ENCODE results near the gene GALNT17.

The GALNT17 gene

DNA sequence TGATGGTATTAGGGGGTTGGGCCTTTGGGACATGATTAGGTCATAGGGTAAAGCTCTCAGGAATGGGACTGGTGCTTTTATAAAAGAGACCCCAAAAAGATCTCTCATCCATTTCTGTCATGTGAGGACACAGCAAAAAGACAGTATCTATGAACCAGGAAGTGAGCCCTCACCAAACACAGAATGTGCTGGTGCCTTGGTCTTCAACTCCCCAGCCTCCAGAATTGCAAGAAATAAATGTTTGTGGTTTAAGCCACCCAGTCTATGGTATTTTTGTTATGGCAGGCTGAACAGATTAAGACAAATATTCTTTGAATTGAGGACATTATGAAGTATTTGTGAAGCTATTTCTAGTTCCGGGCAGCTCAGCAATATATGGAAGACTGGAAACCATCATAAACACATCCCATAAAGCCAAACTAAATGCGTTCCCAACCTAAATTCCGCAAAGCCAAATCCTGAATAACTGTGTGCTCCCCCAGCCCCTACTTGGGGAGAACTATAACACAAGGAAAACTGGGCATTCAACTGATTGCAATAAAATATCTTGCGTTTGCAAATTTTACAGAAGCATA, 153.7 kb downstream of the GALNT17 start:
- Histone ChIP-seq H3K4me3 (ENCODE audit: low read length) (no peak overlapping the region), H3K9me3 (ENCODE audit: low read length) (no peaks in the 10 kb centered on the region), H3K27me3 (ENCODE audit: insufficient read depth, low read length) (no peaks in the 10 kb centered on the region), H2AFZ (ENCODE audit: low read depth, low read length) (no peak overlapping the region), H3K36me3 (ENCODE audit: insufficient read depth, low read length) (no peaks in the 10 kb centered on the region), H3K4me1 (ENCODE audit: insufficient read depth, low read length) (peaks cover 9% of the 10 kb centered on the region)

DNA sequence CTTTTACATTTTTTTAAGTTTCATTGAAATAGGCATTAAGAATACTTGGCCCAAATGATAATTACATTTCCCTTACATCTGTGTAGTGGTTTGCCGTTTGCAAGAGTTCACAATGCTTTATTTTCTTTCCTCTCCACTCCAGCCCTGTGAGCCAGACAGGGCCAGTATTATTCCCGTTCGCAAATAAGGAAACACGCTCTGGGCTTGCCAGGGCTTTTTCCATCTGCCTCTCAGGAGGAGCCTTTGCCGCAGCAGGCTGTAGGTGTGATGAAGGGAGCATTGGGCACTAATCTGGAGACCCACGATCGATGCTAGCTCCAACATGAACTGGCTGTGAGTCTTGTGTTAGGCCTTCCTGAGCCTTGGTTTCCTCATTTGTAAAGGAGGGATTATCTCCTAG, 154.4 kb downstream of the GALNT17 start:
- Histone ChIP-seq H3K4me3 (ENCODE audit: low read length) (no peak overlapping the region), H3K4me1 (ENCODE audit: insufficient read depth, low read length) (peaks cover 9% of the 10 kb centered on the region), H3K9me3 (ENCODE audit: low read length) (no peaks in the 10 kb centered on the region), H2AFZ (ENCODE audit: low read depth, low read length) (no peak overlapping the region), H3K27me3 (ENCODE audit: insufficient read depth, low read length) (no peaks in the 10 kb centered on the region), H3K36me3 (ENCODE audit: insufficient read depth, low read length) (no peaks in the 10 kb centered on the region)

DNA sequence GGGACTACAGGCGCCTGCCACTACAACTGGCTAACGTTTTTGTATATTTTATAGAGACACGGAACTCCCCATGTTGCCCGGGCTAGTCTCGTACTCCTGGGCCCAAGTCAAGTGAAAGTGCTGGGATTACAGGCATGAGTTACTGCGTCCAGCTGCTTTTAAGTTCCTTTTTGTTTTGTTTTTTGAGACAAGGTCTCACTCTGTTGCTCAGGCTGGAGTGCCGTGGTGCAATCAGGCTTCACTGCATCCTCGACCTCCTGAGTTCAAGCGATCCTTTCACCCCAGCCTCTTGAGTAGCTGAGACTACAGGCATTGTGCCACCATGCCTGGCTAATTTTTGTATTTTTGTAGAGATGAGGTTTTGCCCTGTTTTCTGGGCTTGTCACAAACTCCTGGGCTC, 155.0 kb downstream of the GALNT17 start:
- Histone ChIP-seq H3K27me3 (ENCODE audit: insufficient read depth, low read length) (no peaks in the 10 kb centered on the region), H3K4me1 (ENCODE audit: insufficient read depth, low read length) (peaks cover 9% of the 10 kb centered on the region), H3K36me3 (ENCODE audit: insufficient read depth, low read length) (no peaks in the 10 kb centered on the region), H2AFZ (ENCODE audit: low read depth, low read length) (no peak overlapping the region), H3K4me3 (ENCODE audit: low read length) (no peak overlapping the region), H3K9me3 (ENCODE audit: low read length) (no peaks in the 10 kb centered on the region)

DNA sequence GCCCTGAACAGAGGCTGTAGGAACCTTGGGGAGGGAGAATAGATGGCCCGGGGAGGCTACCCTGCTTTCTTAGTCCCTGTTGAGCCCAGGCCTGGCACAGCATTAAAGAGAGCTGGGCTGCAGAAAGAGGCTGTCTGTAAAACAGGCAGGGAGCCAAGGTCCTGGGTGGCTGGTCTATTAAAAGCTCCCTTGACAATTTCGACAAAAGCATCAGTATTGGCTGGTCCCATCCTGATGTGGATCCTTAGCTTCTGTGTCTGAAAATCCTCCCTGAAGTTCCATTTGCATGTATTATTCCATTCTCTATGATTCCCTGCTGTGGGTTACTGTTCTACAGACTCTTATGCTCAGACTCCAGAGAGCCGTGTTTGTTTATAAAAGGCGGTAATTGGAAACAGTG, 158.5 kb downstream of the GALNT17 start:
- Histone ChIP-seq H3K9me3 (ENCODE audit: low read length) (no peaks in the 10 kb centered on the region), H3K4me3 (ENCODE audit: low read length) (no peak overlapping the region), H3K36me3 (ENCODE audit: insufficient read depth, low read length) (no peaks in the 10 kb centered on the region), H3K4me1 (ENCODE audit: insufficient read depth, low read length) (peaks cover 5% of the 10 kb centered on the region), H3K27me3 (ENCODE audit: insufficient read depth, low read length) (no peaks in the 10 kb centered on the region), H2AFZ (ENCODE audit: low read depth, low read length) (no peak overlapping the region)

DNA sequence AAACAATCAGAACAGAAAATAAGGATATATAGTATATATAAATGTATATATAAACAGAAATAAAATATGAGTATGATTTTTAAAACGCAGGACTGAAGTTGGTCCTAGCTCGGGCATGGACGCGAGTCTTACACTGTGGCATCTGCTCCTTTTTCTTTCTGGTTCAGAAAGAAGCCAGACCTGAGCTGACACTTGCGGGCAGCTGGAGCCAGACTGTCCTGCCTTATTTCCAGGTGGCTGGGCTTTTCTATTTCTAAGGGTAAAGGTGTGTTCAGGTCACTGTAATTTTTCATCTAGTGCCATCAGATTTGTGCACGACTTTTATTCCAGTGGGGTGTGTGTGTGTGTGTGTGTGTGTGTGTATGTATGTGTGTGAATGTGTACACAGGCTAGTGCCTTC, 166.4 kb downstream of the GALNT17 start:
- no peaks in the 10 kb centered on the region for H3K36me3 ChIP-seq (ENCODE audit: insufficient read depth, low read length)
- H3K9me3 ChIP-seq (ENCODE audit: low read length): no peaks in the 10 kb centered on the region
- peaks cover 29% of the 10 kb centered on the region for H3K4me1 ChIP-seq (ENCODE audit: insufficient read depth, low read length)
- no peak overlapping the region for H3K4me3 ChIP-seq (ENCODE audit: low read length)
- H2AFZ ChIP-seq (ENCODE audit: low read depth, low read length): no peak overlapping the region
- H3K27me3 ChIP-seq (ENCODE audit: insufficient read depth, low read length): no peaks in the 10 kb centered on the region

DNA sequence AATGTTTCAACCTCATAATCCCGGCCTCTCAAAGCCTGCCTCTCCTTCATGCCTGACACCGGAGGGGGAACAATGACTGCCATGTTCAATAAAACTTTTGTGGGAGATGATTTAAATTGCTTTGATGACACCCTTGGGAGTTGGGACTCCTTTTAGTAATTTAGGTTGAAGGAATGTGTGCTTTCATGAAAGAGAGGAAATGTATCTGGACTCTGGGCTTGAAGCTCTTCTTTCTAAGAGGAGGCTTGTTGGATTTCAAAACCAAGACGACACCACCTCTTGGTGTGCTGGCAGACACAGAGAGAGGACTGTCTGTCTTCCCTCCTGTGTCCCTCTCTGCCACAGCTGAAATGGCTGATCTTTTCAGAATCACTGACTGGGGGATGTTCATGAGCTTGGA, 168.1 kb downstream of the GALNT17 start:
- H3K4me1 ChIP-seq (ENCODE audit: insufficient read depth, low read length): peaks cover 46% of the 10 kb centered on the region
- no peaks in the 10 kb centered on the region for H3K36me3 ChIP-seq (ENCODE audit: insufficient read depth, low read length)
- no peak overlapping the region for H2AFZ ChIP-seq (ENCODE audit: low read depth, low read length)
- H3K9me3 ChIP-seq (ENCODE audit: low read length): no peaks in the 10 kb centered on the region
- no peaks in the 10 kb centered on the region for H3K27me3 ChIP-seq (ENCODE audit: insufficient read depth, low read length)
- H3K4me3 ChIP-seq (ENCODE audit: low read length): no peak overlapping the region

DNA sequence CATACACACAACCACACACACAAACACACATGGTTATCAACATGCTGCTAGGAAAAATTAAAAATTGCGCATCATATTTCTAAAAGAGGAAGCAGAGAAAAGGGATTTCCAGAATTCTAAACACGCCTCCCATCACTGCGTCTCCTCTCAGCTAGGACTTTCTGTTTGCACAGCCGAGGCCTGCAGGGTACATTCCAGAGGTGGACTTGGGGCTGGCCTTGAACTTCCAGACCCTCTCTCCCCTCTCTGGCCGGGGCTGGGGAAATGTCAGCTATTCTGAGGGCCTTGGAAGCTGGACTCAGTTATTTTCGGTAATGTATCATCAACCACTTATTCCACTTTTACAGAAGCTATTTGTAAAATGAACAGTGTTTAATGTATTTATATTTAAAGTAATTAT, 168.7 kb downstream of the GALNT17 start:
- H3K27me3 ChIP-seq (ENCODE audit: insufficient read depth, low read length): no peaks in the 10 kb centered on the region
- peaks cover 50% of the 10 kb centered on the region for H3K4me1 ChIP-seq (ENCODE audit: insufficient read depth, low read length)
- H3K4me3 ChIP-seq (ENCODE audit: low read length): no peak overlapping the region
- H3K36me3 ChIP-seq (ENCODE audit: insufficient read depth, low read length): no peaks in the 10 kb centered on the region
- no peak overlapping the region for H2AFZ ChIP-seq (ENCODE audit: low read depth, low read length)
- no peaks in the 10 kb centered on the region for H3K9me3 ChIP-seq (ENCODE audit: low read length)

DNA sequence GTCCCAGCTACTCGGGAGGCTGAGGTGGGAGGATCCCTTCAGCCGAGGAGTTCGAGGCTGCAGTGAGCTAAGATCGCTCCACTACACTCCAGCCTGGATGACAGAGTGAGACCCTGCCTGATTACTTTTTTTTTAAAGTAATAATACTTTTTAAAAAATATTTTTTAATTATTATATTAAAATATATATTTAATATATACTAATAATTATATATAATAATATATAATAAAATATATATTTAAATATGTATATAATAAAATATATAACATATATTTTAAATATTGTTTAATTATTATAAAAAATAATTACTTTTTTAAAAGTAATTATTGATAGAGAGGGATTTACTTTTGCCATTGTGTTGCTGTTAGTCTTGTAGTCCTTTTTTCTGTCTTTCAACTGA, 169.2 kb downstream of the GALNT17 start:
- Histone ChIP-seq H2AFZ (ENCODE audit: low read depth, low read length) (no peak overlapping the region), H3K9me3 (ENCODE audit: low read length) (no peaks in the 10 kb centered on the region), H3K36me3 (ENCODE audit: insufficient read depth, low read length) (no peaks in the 10 kb centered on the region), H3K27me3 (ENCODE audit: insufficient read depth, low read length) (no peaks in the 10 kb centered on the region), H3K4me1 (ENCODE audit: insufficient read depth, low read length) (peaks cover 55% of the 10 kb centered on the region), H3K4me3 (ENCODE audit: low read length) (no peak overlapping the region)

DNA sequence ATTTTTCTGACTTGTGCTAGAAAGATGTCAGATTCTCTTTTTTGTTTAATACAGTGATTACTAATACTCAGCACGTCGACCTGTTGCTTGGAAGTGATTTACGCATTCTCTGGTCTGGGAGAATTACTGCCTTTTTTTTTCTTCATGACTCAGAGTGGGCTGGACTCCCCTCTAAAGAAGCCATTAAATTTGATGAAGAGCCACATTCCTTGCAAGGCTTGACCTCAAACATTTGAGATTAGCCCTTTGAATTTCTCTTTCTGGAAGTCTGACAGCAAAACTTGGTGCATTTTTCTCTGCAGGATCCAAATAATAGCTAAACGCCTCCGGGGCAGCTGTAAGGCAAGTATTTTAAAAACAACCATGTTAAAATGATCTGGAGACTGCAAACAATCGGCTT, 171.6 kb downstream of the GALNT17 start:
- H3K4me1 ChIP-seq (ENCODE audit: insufficient read depth, low read length): peaks cover 72% of the 10 kb centered on the region
- H2AFZ ChIP-seq (ENCODE audit: low read depth, low read length): no peak overlapping the region
- H3K9me3 ChIP-seq (ENCODE audit: low read length): no peaks in the 10 kb centered on the region
- no peaks in the 10 kb centered on the region for H3K36me3 ChIP-seq (ENCODE audit: insufficient read depth, low read length)
- H3K4me3 ChIP-seq (ENCODE audit: low read length): no peak overlapping the region
- no peaks in the 10 kb centered on the region for H3K27me3 ChIP-seq (ENCODE audit: insufficient read depth, low read length)

DNA sequence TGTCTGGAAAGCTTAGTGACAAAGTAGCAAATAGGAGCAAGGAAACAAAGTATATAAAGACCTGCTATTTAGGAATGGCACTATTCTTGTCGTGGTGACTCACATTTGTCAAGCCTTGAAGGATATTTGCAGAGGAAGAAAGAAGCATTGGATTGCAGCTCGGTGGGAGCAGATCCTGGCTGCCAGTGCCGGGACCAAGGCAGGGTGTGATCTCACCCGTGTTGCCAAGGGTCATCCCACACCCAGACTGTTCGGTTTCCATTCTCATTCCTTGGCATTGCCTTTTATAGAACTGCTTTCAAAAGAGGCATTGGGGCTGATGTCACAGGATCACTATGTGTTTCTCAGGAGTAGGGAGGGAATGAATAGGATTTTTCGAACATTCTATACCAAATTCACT, 176.2 kb downstream of the GALNT17 start:
- Histone ChIP-seq H3K36me3 (ENCODE audit: insufficient read depth, low read length) (no peaks in the 10 kb centered on the region), H3K9me3 (ENCODE audit: low read length) (peaks cover 3% of the 10 kb centered on the region), H3K27me3 (ENCODE audit: insufficient read depth, low read length) (no peaks in the 10 kb centered on the region), H3K4me3 (ENCODE audit: low read length) (no peak overlapping the region), H3K4me1 (ENCODE audit: insufficient read depth, low read length) (peaks cover 57% of the 10 kb centered on the region), H2AFZ (ENCODE audit: low read depth, low read length) (no peak overlapping the region)

DNA sequence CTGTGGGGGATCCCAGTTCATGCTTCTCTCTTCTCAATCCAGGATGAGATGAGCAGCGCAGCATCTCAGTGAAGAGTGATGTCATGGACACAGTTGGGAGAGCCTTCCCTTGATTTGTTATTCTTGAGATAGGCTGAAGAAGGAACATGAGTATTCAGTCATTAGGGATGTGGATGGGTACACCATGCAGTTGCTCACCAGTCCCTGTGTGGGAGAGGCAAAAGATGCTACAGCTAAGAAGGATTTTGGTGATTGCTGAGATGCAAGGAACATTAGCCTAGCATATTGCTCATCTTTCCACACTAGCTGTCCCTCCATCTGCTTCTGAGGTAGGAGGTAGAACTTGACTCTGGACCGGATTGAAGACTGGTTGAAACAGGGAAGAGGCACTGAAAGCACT, 179.6 kb downstream of the GALNT17 start:
- Histone ChIP-seq H3K4me1 (ENCODE audit: insufficient read depth, low read length) (peaks cover 43% of the 10 kb centered on the region), H3K27me3 (ENCODE audit: insufficient read depth, low read length) (no peaks in the 10 kb centered on the region), H3K9me3 (ENCODE audit: low read length) (peaks cover 16% of the 10 kb centered on the region), H2AFZ (ENCODE audit: low read depth, low read length) (no peak overlapping the region), H3K4me3 (ENCODE audit: low read length) (no peak overlapping the region), H3K36me3 (ENCODE audit: insufficient read depth, low read length) (no peaks in the 10 kb centered on the region)

DNA sequence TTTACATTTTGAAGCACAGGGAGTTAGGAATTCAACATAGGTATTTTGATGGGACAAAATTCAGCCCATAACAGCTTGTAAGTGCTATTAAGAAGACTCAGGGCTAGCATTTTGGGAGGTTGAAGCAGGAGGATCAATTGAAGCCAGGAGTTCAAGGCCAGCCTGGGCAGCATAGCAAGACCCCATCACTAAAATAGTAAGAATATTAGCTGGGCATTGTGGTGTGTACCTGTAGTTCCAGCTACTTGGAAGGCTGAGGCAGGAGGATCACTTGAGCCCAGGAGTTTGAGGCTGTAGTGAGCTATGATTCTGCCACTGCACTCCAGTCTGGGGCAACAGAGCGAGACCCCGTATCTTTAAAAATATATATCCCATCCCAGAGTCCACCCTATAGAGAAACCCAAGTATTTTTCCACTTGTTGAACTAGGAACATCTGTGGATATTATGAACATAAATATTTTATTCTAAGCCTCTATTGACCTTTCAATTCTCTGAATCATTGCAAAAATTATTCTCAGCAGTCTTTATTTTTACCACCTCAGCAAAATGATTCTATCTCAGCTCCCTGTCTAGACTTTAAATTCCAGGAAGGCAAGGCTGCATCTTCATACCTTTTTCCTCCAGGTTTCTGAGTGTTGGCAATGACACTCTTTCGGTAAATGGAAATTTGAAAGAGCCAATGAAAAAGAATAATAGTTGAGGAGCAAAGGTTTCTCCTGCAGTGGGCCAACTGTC, 181.0 kb downstream of the GALNT17 start:
- peaks cover 18% of the 10 kb centered on the region for H3K9me3 ChIP-seq (ENCODE audit: low read length)
- no peak overlapping the region for H3K4me3 ChIP-seq (ENCODE audit: low read length)
- H2AFZ ChIP-seq (ENCODE audit: low read depth, low read length): no peak overlapping the region
- H3K27me3 ChIP-seq (ENCODE audit: insufficient read depth, low read length): no peaks in the 10 kb centered on the region
- no peaks in the 10 kb centered on the region for H3K36me3 ChIP-seq (ENCODE audit: insufficient read depth, low read length)
- H3K4me1 ChIP-seq (ENCODE audit: insufficient read depth, low read length): peaks cover 32% of the 10 kb centered on the region

DNA sequence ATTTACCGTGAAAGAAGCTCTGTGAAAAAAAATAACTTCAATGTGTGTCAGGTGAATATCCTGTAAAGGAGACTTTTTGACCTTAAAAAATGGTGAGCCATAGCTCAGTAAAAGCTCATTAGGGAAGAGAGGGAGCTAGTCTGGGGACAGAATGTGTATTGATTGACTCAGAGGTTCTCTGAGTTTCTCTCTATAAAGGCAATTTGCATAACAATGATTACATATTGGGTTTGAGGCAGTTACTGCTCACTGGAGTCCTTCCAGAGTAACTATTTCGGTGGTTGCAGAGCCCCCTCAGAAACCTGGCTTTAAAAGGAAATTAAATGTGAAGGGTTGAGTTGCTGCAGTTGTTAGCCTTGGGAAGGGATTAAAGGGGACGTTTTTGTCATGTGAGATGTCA, 181.6 kb downstream of the GALNT17 start:
- Histone ChIP-seq H3K36me3 (ENCODE audit: insufficient read depth, low read length) (no peaks in the 10 kb centered on the region), H3K9me3 (ENCODE audit: low read length) (peaks cover 18% of the 10 kb centered on the region), H3K4me1 (ENCODE audit: insufficient read depth, low read length) (peaks cover 26% of the 10 kb centered on the region), H3K4me3 (ENCODE audit: low read length) (no peak overlapping the region), H3K27me3 (ENCODE audit: insufficient read depth, low read length) (no peaks in the 10 kb centered on the region), H2AFZ (ENCODE audit: low read depth, low read length) (no peak overlapping the region)

DNA sequence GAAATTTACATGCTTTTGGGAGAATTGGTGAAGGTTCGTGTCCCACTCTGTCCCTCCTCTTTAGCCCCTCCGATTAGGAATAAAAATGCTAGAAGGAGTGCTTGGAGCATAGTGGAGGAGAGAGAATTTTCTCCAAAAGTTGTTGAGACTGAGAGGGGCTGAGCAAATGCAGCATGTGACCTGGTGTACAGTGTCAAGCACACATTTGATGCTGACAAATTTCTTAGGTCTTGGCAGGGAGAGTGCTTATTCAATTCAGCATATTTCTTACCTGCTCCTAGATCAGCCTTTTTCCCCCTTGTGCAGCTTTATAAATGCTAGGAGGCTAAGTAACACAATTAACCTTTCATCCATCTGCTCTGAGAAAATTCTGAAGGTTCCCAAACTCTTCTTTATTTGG, 189.0 kb downstream of the GALNT17 start:
- Histone ChIP-seq H3K36me3 (ENCODE audit: insufficient read depth, low read length) (no peaks in the 10 kb centered on the region), H2AFZ (ENCODE audit: low read depth, low read length) (no peak overlapping the region), H3K4me1 (ENCODE audit: insufficient read depth, low read length) (peaks cover 14% of the 10 kb centered on the region), H3K9me3 (ENCODE audit: low read length) (peaks cover 13% of the 10 kb centered on the region), H3K27me3 (ENCODE audit: insufficient read depth, low read length) (no peaks in the 10 kb centered on the region), H3K4me3 (ENCODE audit: low read length) (no peak overlapping the region)

All from neuron (in vitro differentiated cells).